GM12891 (cell line): ENCODE data around the gene USP34.

Experiments
- POLR2A ChIP-seq: IDR thresholded peaks from 2 replicates; pipeline ENCODE4 v1.6.1; 2011; ENCODE audit warnings: low read depth, low read length, control low read depth
- POLR2AphosphoS5 ChIP-seq: IDR thresholded peaks from 2 replicates; pipeline ENCODE4 v1.6.1; 2011; ENCODE audit warnings: low read depth, low read length, control low read depth
- TAF1 ChIP-seq: IDR thresholded peaks from 2 replicates; pipeline ENCODE4 v1.6.1; 2011; ENCODE audit warnings: low read depth, low read length, control low read depth

GRCh38 chr2:61451178-61451577 lies 19.7 kb downstream of the USP34 start:
- TF ChIP-seq POLR2A (no peak), TAF1 (no peak), POLR2AphosphoS5 (no peak)
